ENCODE results near the gene RPLP2.

Gene RPLP2

GRCh38 chr11:793556-793955 lies 16.2 kb upstream of the RPLP2 start:
- DNase-seq (ENCODE audit: low read depth in 2 of 2) = no peak
- no peak for TF ChIP-seq CTCF (IDR thresholded peaks at IDR 0.05; ENCODE audit: low read depth, low read length)
- no peak overlapping the region for H3K4me3 ChIP-seq (replicated peaks in 1 of 2; ENCODE audit: low read depth in 2 of 2, low read length in 2 of 2)

GRCh38 chr11:794013-794765 lies 15.6 kb upstream of the RPLP2 start:
- DNase-seq (ENCODE audit: low read depth in 2 of 2) = no peak
- no peak for TF ChIP-seq CTCF (IDR thresholded peaks at IDR 0.05; ENCODE audit: low read depth, low read length)
- no peak overlapping the region for H3K4me3 ChIP-seq (replicated peaks in 1 of 2; ENCODE audit: low read depth in 2 of 2, low read length in 2 of 2)

- peak overlapping the region; percentile 10 to 69 for H3K4me3 ChIP-seq (replicated peaks in 1 of 2; ENCODE audit: low read depth in 2 of 2, low read length in 2 of 2)
- no peak for TF ChIP-seq CTCF (IDR thresholded peaks at IDR 0.05; ENCODE audit: low read depth, low read length)
- no peak for DNase-seq (ENCODE audit: low read depth in 2 of 2)
Observed at GRCh38 chr11:794766-795633, 14.8 kb upstream of the RPLP2 start.

- no peak for TF ChIP-seq CTCF (IDR thresholded peaks at IDR 0.05; ENCODE audit: low read depth, low read length)
- peak overlapping the region; percentile 69 to 77 for H3K4me3 ChIP-seq (replicated peaks in 1 of 2; ENCODE audit: low read depth in 2 of 2, low read length in 2 of 2)
Observed at GRCh38 chr11:795634-796564, 13.9 kb upstream of the RPLP2 start.

GRCh38 chr11:796565-797295 lies 13.0 kb upstream of the RPLP2 start:
- DNase-seq (ENCODE audit: low read depth in 2 of 2) = no peak
- TF ChIP-seq CTCF (IDR thresholded peaks at IDR 0.05; ENCODE audit: low read depth, low read length) = no peak
- H3K4me3 ChIP-seq (replicated peaks in 1 of 2; ENCODE audit: low read depth in 2 of 2, low read length in 2 of 2) = peak overlapping the region; percentile 69 to 77

More at GRCh38 chr11:795634-796564, 13.9 kb upstream of the RPLP2 start:
- peak; percentile 81 to 84 for DNase-seq (ENCODE audit: low read depth in 2 of 2)

All from cardiac fibroblast (primary cell).